DND-41 (cell line): Measurements from ENCODE around the gene GSTM2.
"Not testable (repeated sequence)": the region's sequence is repeated elsewhere in the genome, so short reads cannot be mapped to it uniquely, and the experiment has no call there.

Experiments
- ATAC-seq: fragments of 200-7000 bp; cut with Tn5 transposase; 3 replicates; pipeline ENCODE4 v1.9.1; 2021; ENCODE audit warnings: low read depth; ENCODE audit not compliant: insufficient read depth
- DNase-seq: peaks from one replicate; pipeline ENCODE4 v3.0.0-alpha.2; 2020
- H2AFZ ChIP-seq: 2 replicates; pipeline ENCODE4 v1.6.0; 2012; ENCODE audit warnings: low read depth, low read length
- H3K27ac ChIP-seq: 2 replicates; pipeline ENCODE4 v1.5.1; 2012; ENCODE audit warnings: low read length, inconsistent platforms
- H3K27me3 ChIP-seq: fragments of 200-600 bp; sonication (generic); 2 replicates; pipeline ENCODE4 v1.6.0; 2012; ENCODE audit warnings: low read length, mild to moderate bottlenecking, inconsistent platforms; ENCODE audit not compliant: insufficient read depth, poor library complexity
- H3K36me3 ChIP-seq: 2 replicates; pipeline ENCODE4 v1.5.1; 2012; ENCODE audit warnings: low read length, inconsistent platforms; ENCODE audit not compliant: insufficient read depth
- H3K4me1 ChIP-seq: 2 replicates; pipeline ENCODE4 v1.5.1; 2012; ENCODE audit warnings: mild to moderate bottlenecking, low read length; ENCODE audit not compliant: insufficient read depth
- H3K4me2 ChIP-seq: 2 replicates; pipeline ENCODE4 v1.6.0; 2012; ENCODE audit warnings: mild to moderate bottlenecking, moderate library complexity, low read length, inconsistent platforms; ENCODE audit not compliant: insufficient read depth
- H3K4me3 ChIP-seq, 2 experiments: fragments of 200-600 bp in 1 of 2; shearing (Covaris generic) in 1 of 2; 2 replicates each; pipeline ENCODE4 v1.5.1; 2012 to 2016; ENCODE audit warnings: inconsistent platforms in 2 of 2, low read length in 2 of 2, mild to moderate bottlenecking in 2 of 2, low read depth in 1 of 2, moderate library complexity in 1 of 2
- H3K79me2 ChIP-seq: 2 replicates; pipeline ENCODE4 v1.6.0; 2012; ENCODE audit warnings: low read length, inconsistent platforms; ENCODE audit not compliant: insufficient read depth
- H3K9ac ChIP-seq: 2 replicates; pipeline ENCODE4 v1.6.0; 2012; ENCODE audit warnings: low read depth, mild to moderate bottlenecking, inconsistent platforms, low read length, moderate library complexity
- H3K9me3 ChIP-seq: 2 replicates; pipeline ENCODE4 v1.5.1; 2012; ENCODE audit warnings: low read length, moderate library complexity, mild to moderate bottlenecking, inconsistent platforms; ENCODE audit not compliant: insufficient read depth, severe bottlenecking
- H4K20me1 ChIP-seq: 2 replicates; pipeline ENCODE4 v1.6.0; 2012; ENCODE audit warnings: low read length; ENCODE audit not compliant: insufficient read depth
- CTCF ChIP-seq: IDR thresholded peaks from 2 replicates; pipeline ENCODE4 v1.5.1; 2012; ENCODE audit warnings: borderline replicate concordance, low read length, moderate library complexity, mild to moderate bottlenecking; ENCODE audit not compliant: poor library complexity, severe bottlenecking; ENCODE audit errors: extremely low read depth
- EZH2 ChIP-seq: IDR thresholded peaks from 3 replicates; pipeline ENCODE4 v1.6.1; 2012; ENCODE audit warnings: borderline replicate concordance, low read depth, mild to moderate bottlenecking, moderate library complexity, low read length, inconsistent platforms; ENCODE audit not compliant: severe bottlenecking

Gene GSTM2

GRCh38 chr1:109687641-109688499 is 20.0 kb downstream of the GSTM2 start, which contains the start of gene GSTM1:
Gene GSTM1 (plus strand): TSS chr1:109687817. CDS start chr1:109687874, 57 bp downstream.
- Histone ChIP-seq H3K27ac (no peak within 1 kb of the TSS), H4K20me1 (no peaks in the 10 kb centered on the region), H3K9me3 (no peaks in the 10 kb centered on the region), H3K36me3 (no peaks in the 10 kb centered on the region), H3K27me3 (no peaks in the 10 kb centered on the region), H3K4me2 (no peak within 1 kb of the TSS), H3K4me3 (no peak within 1 kb of the TSS), H2AFZ (no peak within 1 kb of the TSS), H3K4me1 (no peaks in the 10 kb centered on the region), H3K9ac (no peak within 1 kb of the TSS), H3K79me2 (no peaks in the 10 kb centered on the region)
- no peak for ATAC-seq
- DNase-seq = no peak
- no peak for TF ChIP-seq EZH2
- no peak for TF ChIP-seq CTCF

GRCh38 chr1:109689844-109690405 is 22.1 kb downstream of the GSTM2 start:
- H3K27me3 ChIP-seq = no peaks in the 10 kb centered on the region

GRCh38 chr1:109691759-109692158 is 23.9 kb downstream of the GSTM2 start:
- DNase-seq = no peak
- H4K20me1 ChIP-seq = no peaks in the 10 kb centered on the region
- no peak overlapping the region for H3K4me2 ChIP-seq
- no peak overlapping the region for H3K27ac ChIP-seq
- no peaks in the 10 kb centered on the region for H3K9me3 ChIP-seq
- no peak for ATAC-seq
- no peaks in the 10 kb centered on the region for H3K79me2 ChIP-seq
- H3K9ac ChIP-seq = no peak overlapping the region
- no peaks in the 10 kb centered on the region for H3K36me3 ChIP-seq
- TF ChIP-seq EZH2 = no peak
- no peak for TF ChIP-seq CTCF
- no peak overlapping the region for H2AFZ ChIP-seq
- no peaks in the 10 kb centered on the region for H3K4me1 ChIP-seq
- no peaks in the 10 kb centered on the region for H3K27me3 ChIP-seq
- H3K4me3 ChIP-seq = no peak overlapping the region

More at GRCh38 chr1:109689844-109690405, 22.1 kb downstream of the GSTM2 start:
- Histone ChIP-seq H3K4me2 (no peak overlapping the region), H3K9ac (no peak overlapping the region), H3K36me3 (no peaks in the 10 kb centered on the region), H2AFZ (no peak overlapping the region), H3K79me2 (no peaks in the 10 kb centered on the region), H3K4me1 (no peaks in the 10 kb centered on the region), H3K9me3 (no peaks in the 10 kb centered on the region), H3K27ac (no peak overlapping the region), H4K20me1 (no peaks in the 10 kb centered on the region), H3K4me3 (no peak overlapping the region)
- ATAC-seq = no peak
- no peak for TF ChIP-seq EZH2
- no peak for DNase-seq

GRCh38 chr1:109694400-109694799 is 26.5 kb downstream of the GSTM2 start:
- H4K20me1 ChIP-seq, ATAC-seq, H3K4me1 ChIP-seq, H3K9ac ChIP-seq, H3K27me3 ChIP-seq, H3K4me2 ChIP-seq, H3K9me3 ChIP-seq, H3K27ac ChIP-seq, DNase-seq, H3K36me3 ChIP-seq, H3K79me2 ChIP-seq, H3K4me3 ChIP-seq, H2AFZ ChIP-seq: not testable (repeated sequence)

GRCh38 chr1:109695138-109695537 is 27.3 kb downstream of the GSTM2 start:
- ATAC-seq = not testable (repeated sequence)

More at GRCh38 chr1:109695138-109695537, 27.3 kb downstream of the GSTM2 start:
- not testable (repeated sequence) for H4K20me1 ChIP-seq, H2AFZ ChIP-seq, H3K4me1 ChIP-seq, H3K9ac ChIP-seq, DNase-seq, H3K4me2 ChIP-seq, H3K27me3 ChIP-seq, H3K27ac ChIP-seq, H3K9me3 ChIP-seq, H3K79me2 ChIP-seq, H3K36me3 ChIP-seq, H3K4me3 ChIP-seq
